ENCODE data around the gene ZC3H15.
A peak's percentile ranks its signal among the peaks of the same experiment; 100 is the strongest.

The ZC3H15 gene

GRCh38 chr2:186485576-186485870, 537 bp upstream of the ZC3H15 start:
- Mint-ChIP-seq H3K27ac (peak overlapping the region; percentile 100), H3K27me3 (ENCODE audit: low read depth, poor library complexity) (no peaks in the 10 kb centered on the region), H3K4me3 (peak overlapping the region; percentile 98), H3K36me3 (ENCODE audit: low read depth) (peaks cover 5% of the 10 kb centered on the region), H3K4me1 (peaks cover 51% of the 10 kb centered on the region), H3K9me3 (no peaks in the 10 kb centered on the region)
- TF ChIP-seq CTCF (IDR thresholded peaks at IDR 0.05): no peak
- DNase-seq: no peak

GRCh38 chr2:186486651-186487647, 889 bp downstream of the ZC3H15 start:
- no peak for TF ChIP-seq CTCF (IDR thresholded peaks at IDR 0.05)
- DNase-seq: no peak
- Mint-ChIP-seq H3K4me3 (peak overlapping the region; percentile 98), H3K27ac (peak overlapping the region; percentile 100), H3K27me3 (ENCODE audit: low read depth, poor library complexity) (no peaks in the 10 kb centered on the region), H3K4me1 (peaks cover 66% of the 10 kb centered on the region), H3K9me3 (no peaks in the 10 kb centered on the region), H3K36me3 (ENCODE audit: low read depth) (peaks cover 5% of the 10 kb centered on the region)

GRCh38 chr2:186493564-186494085, 7.6 kb downstream of the ZC3H15 start:
- Mint-ChIP-seq H3K36me3 (ENCODE audit: low read depth) (peaks cover 31% of the 10 kb centered on the region), H3K27ac (no peak overlapping the region), H3K27me3 (ENCODE audit: low read depth, poor library complexity) (no peaks in the 10 kb centered on the region), H3K4me1 (peaks cover 48% of the 10 kb centered on the region), H3K4me3 (no peak overlapping the region), H3K9me3 (no peaks in the 10 kb centered on the region)
- TF ChIP-seq CTCF (IDR thresholded peaks at IDR 0.05): no peak
- no peak for DNase-seq

GRCh38 chr2:186496401-186496800, 10.3 kb downstream of the ZC3H15 start:
- DNase-seq: no peak
- Mint-ChIP-seq H3K4me1 (peaks cover 22% of the 10 kb centered on the region), H3K27me3 (ENCODE audit: low read depth, poor library complexity) (no peaks in the 10 kb centered on the region), H3K9me3 (no peaks in the 10 kb centered on the region), H3K27ac (no peak overlapping the region), H3K36me3 (ENCODE audit: low read depth) (peaks cover 37% of the 10 kb centered on the region), H3K4me3 (no peak overlapping the region)
- TF ChIP-seq CTCF (IDR thresholded peaks at IDR 0.05): no peak

- Mint-ChIP-seq H3K9me3 (no peaks in the 10 kb centered on the region), H3K27ac (no peak overlapping the region), H3K4me3 (no peak overlapping the region), H3K4me1 (peaks cover 10% of the 10 kb centered on the region), H3K27me3 (ENCODE audit: low read depth, poor library complexity) (no peaks in the 10 kb centered on the region), H3K36me3 (ENCODE audit: low read depth) (peaks cover 43% of the 10 kb centered on the region)
- DNase-seq: no peak
- TF ChIP-seq CTCF (IDR thresholded peaks at IDR 0.05): no peak
Observed at GRCh38 chr2:186497928-186498327, 11.9 kb downstream of the ZC3H15 start.

Measured in nephron progenitor cell (in vitro differentiated cells).